Activated T-helper 1 cell treated with anti-CD3 and anti-CD28 coated beads, Interleukin-2, amount 50 U/mL, for 16 hours (primary cell): ENCODE data around the gene HDDC3.
"Not testable (repeated sequence)": the region's sequence is repeated elsewhere in the genome, so short reads cannot be mapped to it uniquely, and the experiment has no call there.

ENCODE experiments used
- DNase-seq, 2 donors: peaks; one replicate each; pipeline ENCODE4 v3.0.0-alpha.2; 2020; ENCODE audit warnings: low read depth in 1 of 2, low spot score in 1 of 2

The HDDC3 gene

GRCh38 chr15:90910441-90911301 lies 21.7 kb downstream of the HDDC3 start:
- no peak for DNase-seq

DNA sequence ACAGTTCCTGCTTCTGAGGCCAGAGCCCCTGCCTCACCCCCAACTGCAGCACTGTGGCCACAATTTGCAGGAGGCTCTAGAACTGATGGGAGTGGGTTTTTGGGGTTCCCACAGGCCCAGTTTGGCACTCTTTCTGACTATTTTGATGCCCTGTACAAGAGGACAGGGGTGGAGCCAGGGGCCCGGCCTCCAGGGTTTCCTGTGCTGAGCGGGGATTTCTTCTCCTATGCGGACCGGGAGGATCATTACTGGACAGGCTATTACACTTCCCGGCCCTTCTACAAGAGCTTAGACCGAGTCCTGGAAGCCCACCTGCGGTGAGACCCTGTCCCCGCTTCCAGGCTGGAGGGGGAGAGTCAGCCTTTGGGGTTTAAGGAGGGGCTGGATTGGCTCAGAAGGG lies 22.4 kb downstream of the HDDC3 start:
- DNase-seq, result no peak

DNA sequence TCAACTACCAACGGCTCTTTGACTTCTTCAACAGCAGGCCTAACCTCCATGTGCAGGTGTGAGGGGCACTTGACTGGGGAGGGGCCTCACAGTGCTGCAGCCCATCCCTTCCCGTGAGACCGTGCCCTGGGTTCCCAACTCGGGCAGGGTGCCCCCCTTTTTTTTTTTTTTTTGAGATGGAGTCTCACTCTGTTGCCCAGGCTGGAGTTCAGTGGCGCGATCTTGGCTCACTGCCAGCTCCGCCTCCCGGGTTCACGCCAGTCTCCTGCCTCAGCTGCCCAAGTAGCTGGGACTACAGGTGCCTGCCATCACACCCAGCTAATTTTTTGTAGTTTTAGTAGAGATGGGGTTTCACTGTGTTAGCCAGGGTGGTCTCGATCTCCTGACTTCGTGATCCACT lies 22.9 kb downstream of the HDDC3 start:
- DNase-seq, result not testable (repeated sequence)

DNA sequence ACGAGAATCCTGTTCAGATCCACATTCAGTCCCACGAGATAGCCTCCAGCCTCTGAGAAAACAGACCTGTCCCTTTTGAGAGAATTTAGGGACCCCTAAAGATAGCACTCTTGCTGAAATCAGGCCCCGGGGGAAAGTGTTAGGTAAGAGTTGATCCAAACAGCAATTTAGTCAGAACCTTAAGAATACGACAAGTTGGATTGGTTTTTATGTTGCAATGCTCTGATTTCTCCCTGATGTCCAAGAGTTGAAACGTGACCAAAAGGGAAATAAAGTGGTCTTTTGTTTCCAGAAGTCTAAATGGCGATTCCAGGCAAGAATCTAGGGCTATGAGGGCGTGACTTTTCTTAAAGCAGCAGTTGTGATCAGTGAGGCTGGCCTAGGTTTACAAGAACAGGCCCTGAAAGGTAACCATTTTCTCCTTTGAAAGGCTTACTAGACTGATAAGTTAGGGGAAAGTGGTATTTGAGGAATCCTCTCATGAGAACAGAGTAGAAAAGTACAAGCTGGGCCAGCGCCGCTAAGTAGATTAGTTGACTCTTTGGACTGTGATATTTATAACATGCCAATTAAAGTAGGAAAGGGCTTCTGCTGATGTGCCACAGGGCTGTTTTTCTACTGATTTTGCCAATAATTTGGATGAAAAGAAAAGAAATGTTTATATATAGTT lies 24.4 kb downstream of the HDDC3 start:
- DNase-seq, result no peak

DNA sequence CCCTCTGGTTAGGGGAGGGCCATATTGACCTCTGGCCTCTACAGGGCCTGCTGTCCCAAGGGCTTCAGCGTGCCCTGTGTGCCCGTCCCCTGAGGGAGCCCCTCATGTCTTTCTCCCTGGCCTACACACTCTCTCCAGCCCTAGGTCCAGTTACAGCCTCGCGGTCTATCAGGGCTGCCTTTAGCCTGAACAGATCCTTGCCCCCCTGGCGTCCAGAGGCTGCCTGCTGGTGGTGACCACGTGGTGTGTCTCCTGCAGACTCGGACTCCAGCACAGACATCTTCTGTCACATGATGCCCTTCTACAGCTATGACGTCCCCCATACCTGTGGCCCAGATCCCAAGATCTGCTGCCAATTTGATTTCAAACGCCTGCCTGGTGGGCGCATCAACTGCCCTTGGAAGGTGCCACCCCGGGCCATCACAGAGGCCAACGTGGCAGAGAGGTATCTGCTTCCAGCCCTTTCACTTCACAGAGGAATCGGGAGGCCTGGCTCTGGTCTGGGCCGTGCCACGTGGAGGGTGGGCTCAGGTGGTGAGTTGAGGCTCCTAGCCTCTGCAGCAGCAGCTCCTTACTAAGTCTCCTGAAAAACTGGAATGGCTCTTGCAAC lies 25.2 kb downstream of the HDDC3 start:
- no peak for DNase-seq

- DNase-seq, result no peak
These were observed 26.0 kb downstream of the HDDC3 start for GRCh38 chr15:90906181-90906849.

GRCh38 chr15:90905306-90906180 lies 26.8 kb downstream of the HDDC3 start:
- DNase-seq, result no peak

DNA sequence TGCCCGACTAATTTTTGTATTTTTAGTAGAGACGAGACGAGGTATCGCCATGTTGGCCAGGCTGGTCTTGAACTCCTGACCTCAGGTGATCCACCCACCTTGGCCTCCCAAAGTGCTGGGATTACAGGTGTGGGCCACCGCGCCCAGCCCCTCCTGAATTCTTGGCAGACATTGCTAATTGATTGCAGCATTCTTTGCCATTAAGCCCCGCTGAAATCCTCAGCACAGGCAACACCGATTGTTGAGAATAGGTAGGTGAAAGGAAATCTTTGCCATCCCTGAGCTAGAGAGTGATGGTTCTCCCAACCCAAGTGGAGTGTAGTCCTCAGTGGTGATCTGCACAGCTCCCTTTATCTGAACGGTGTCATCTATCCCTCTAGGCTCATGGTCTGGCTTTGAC lies 27.6 kb downstream of the HDDC3 start:
- DNase-seq, result no peak

GRCh38 chr15:90903733-90904536 lies 28.4 kb downstream of the HDDC3 start:
- DNase-seq, result no peak

DNA sequence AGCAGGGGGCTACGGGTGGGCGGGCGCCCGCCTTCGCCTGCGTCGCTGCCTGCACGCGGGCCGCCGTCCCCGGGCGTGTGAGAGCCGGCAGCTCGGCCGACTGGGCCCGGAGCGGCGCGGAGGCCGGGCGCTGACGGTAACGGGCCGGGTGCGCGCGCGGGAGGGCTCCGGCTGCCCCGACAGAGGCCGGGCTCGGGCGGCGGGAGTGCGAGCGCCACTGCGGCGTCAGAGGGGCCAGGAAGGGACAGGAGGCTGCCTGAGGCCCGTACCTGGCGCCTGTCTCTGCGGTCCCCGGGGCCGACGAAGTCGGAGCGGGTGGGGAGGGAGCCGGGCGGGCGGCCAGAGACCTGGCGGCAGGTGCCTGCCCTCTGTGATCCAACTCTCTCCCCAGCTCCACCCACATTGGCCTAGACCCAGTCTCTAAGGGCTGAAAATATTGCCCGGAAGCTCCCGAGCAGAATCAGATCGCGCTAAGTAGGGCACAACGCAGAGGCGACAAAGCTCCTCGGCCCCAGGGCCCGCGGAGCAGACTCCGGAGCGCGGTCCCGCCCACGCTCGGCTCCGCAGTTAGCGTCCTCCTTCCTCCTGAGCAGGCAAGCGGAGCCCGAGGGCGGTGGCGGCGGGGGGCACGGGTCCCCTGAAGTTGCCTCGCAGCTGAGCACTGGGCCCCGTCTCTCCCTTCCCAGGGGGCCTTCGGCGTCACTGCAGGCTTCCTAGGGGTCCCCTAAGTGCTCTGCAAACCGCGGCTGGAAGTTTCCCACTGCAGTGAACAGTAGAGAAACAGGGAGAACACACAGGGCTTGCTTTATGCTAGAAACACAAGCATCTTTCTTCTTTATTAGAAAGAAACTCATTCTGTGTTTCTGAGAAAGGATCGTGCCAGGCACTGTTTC lies 29.3 kb downstream of the HDDC3 start, which contains the start of gene MAN2A2:
Gene MAN2A2, plus strand, starts transcription at position 463 of the 893 bp plus-strand sequence. CDS start 906 bp downstream, outside the sequence.
- peak; percentile 41 to 56 for DNase-seq

GRCh38 chr15:90902040-90902839 lies 30.1 kb downstream of the HDDC3 start:
- peak; percentile 34 to 50 for DNase-seq

DNA sequence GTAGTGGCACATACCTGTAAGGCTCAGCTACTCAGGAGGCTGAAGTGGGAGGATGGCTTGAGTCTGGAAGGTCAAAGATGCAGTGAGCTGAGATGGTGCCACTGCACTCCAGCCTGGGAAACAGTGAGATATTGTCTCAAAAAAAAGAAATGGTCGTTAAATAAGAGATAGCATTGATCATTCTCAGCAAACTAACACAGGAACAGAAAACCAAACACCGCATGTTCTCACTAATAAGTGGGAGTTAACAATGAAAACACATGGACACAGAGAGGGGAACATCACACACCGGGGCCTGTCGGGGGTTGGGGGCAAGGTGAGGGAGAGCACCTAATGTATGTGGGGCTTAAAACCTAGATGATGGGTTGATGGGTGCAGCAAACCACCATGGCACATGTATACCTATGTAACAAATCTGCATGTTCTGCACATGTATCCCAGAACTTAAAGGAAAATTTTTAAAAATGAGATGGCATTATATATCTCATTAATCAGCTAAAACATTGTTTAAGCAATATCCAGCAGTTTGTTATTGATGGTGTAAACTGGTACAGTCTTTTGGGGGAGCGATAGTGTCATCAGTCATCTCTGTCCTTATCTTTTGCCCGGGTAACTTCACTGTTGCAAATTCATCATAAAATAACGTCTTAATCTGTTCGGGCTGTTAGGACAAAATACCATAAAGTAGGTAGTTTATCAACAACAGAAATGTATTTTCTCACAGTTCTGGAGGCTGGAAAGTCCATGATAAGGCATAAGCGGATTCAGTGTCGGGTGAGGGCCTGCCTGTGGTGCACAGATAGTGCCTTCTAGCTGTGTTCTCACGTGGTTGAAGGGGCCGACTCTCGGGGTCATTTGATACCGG lies 30.9 kb downstream of the HDDC3 start:
- DNase-seq, result no peak

DNA sequence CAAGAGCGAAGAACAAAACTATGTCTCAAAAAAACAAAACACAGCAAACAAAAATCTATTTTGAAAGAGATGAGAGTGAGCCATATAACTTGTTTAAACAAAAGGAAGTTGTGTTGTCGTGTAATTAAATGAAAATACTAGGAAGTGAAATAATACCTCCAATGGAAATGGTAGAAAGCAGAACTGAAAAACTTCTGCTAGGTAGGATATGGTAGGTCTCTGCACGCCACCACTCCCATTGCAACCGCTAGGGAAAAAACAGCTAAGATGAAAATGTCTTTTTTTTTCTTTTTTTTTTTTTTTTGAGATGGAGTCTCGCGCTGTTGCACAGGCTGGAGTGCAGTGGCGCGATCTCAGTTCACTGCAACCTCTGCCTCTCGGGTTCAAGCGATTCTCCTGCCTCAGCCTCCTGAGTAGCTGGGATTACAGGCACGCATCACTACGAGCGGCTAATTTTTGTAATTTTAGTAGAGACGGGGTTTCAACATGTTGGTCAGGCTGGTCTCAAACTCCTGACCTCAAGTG lies 35.2 kb downstream of the HDDC3 start:
- DNase-seq, result not testable (repeated sequence)

DNA sequence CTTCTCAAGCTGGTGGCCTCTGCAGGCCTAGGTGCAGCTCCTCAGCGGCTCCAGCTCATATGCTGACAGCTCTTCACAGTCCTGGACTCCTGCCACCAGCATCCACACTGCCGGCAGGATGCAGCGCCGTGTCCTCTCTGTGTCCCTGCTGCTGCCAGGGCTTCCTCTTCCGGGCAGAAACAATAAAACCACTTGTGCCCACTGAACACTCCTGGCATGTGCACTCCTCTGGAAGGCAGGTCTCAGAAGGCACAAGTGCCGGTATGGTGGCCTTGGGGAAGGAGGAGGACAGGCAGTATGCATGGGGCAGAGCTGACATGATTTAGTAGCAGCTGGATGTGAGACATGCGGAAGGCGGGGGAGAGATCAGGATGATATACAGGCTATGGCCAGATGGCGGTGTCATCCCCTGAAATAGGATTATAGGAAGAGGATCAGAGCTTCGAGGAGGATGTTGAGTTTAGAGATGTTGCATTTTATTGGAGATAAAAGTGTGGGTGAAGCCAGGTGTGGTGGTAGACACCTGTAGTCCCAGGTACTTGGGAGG lies 36.7 kb downstream of the HDDC3 start:
- no peak for DNase-seq

DNA sequence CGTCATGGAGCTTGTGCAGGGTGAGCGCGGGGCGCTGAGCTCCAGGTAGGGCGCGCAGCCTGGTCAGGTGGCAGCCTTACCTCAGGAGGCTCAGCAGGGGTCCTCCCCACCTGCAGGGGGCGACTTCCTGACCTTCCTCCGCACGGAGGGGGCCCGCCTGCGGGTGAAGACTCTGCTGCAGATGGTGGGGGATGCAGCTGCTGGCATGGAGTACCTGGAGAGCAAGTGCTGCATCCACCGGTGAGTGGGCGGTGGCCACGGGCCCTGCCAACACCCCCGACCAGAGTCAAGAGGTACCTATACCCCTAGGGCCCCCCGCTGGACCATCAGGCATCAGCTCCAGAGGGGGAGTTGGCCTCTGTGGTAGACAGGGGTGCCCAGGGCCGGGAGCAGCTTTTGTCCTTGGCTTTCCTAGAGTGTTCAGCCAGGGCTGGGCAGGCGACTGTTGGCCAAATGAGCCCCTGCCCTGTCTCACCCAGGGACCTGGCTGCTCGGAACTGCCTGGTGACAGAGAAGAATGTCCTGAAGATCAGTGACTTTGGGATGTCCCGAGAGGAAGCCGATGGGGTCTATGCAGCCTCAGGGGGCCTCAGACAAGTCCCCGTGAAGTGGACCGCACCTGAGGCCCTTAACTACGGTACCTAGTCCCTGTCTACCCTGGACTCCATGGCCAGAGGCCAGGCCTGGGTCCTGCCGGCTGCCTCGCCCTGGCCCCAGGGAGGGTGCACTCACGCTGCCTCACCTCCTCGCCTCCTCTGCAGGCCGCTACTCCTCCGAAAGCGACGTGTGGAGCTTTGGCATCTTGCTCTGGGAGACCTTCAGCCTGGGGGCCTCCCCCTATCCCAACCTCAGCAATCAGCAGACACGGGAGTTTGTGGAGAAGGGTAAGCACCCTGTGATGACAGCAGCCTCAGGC lies 38.9 kb downstream of the HDDC3 start:
- DNase-seq, result no peak
